Tibial nerve (tissue), 4 donors: ENCODE results near the gene MICAL2. TPM values are rescaled to one million over a fixed set of nuclear protein-coding genes. Genes with fewer than 3 reads are reported as not detected.

Source experiments
- DNase-seq, 2 donors: peaks; one replicate each; pipeline ENCODE4 v3.0.0-alpha.2; 2019; ENCODE audit warnings: low spot score in 2 of 2
- H3K27ac ChIP-seq, 4 donors: fragments of 200-600 bp; sonication (generic) in 3 of 4; one replicate each; pipeline ENCODE4 v1.5.1; 2017 to 2019; ENCODE audit warnings: mild to moderate bottlenecking in 1 of 4
- H3K27me3 ChIP-seq, 2 donors: fragments of 200-600 bp; sonication (generic) in 1 of 2; one replicate each; pipeline versions ENCODE4 v1.5.1 to v1.6.0; 2017 to 2019
- H3K36me3 ChIP-seq, 3 donors: fragments of 200-600 bp; sonication (generic); one replicate each; pipeline ENCODE4 v1.5.1; 2018 to 2019
- H3K4me1 ChIP-seq, 4 donors: fragments of 200-600 bp; sonication (generic) in 3 of 4; one replicate each; pipeline ENCODE4 v1.5.1; 2017 to 2019
- H3K4me3 ChIP-seq, 4 donors: fragments of 200-600 bp; sonication (generic) in 3 of 4; one replicate each; pipeline ENCODE4 v1.5.1; 2017 to 2019; ENCODE audit warnings: mild to moderate bottlenecking in 1 of 4, moderate library complexity in 1 of 4
- H3K9me3 ChIP-seq, 4 donors: fragments of 200-600 bp; sonication (generic) in 3 of 4; one replicate each; pipeline ENCODE4 v1.5.1; 2017 to 2019
- CTCF ChIP-seq, 5 experiments: fragments of 200-600 bp in 3 of 5; fragments of 450-650 bp in 2 of 5; sonication (generic) in 3 of 5; IDR thresholded peaks; one replicate each; pipeline ENCODE4 v1.5.1; 2016 to 2019; ENCODE audit warnings: antibody characterized with exemption in 5 of 5, mild to moderate bottlenecking in 3 of 5, moderate library complexity in 2 of 5
- EP300 ChIP-seq, 2 donors: sonication (generic); formaldehyde crosslinking; IDR thresholded peaks; one replicate each; pipeline ENCODE4 v1.6.1; 2017; ENCODE audit warnings: antibody characterized with exemption in 2 of 2, mild to moderate bottlenecking in 1 of 2
- POLR2A ChIP-seq, 2 donors: fragments of 450-650 bp; IDR thresholded peaks; one replicate each; pipeline ENCODE4 v1.6.1; 2017; ENCODE audit warnings: antibody characterized with exemption in 2 of 2, mild to moderate bottlenecking in 2 of 2, moderate library complexity in 2 of 2
- WGBS, 2 donors: methylation state at CpG; one replicate each; pipeline ENCODE4 v1.1.5; 2018; 5-methylcytosine and 5-hydroxymethylcytosine counted together
- total RNA-seq, 4 donors: library from RNA; depleted of rRNA; stranded (reverse); fragments of >200 nt; gene quantifications; one replicate each; pipeline ENCODE4 v1.1.0, GENCODE V29; 2016

The MICAL2 gene
- total RNA-seq, 4 donors from 2014 or later, result 87.0 to 136 (median 101) TPM

- 69 to 86% methylated on average over 2 of the region's 2 CpGs for WGBS, 2 donors
- TF ChIP-seq POLR2A (IDR thresholded peaks at IDR 0.05) (no peak), EP300 (IDR thresholded peaks at IDR 0.05) (no peak), CTCF (IDR thresholded peaks at IDR 0.05) (no peak)
- H3K4me1 ChIP-seq, result peaks cover 0 to 42% (median 14%) of the 10 kb centered on the region in 4 donors
- peak overlapping the region in 3 of 4 donors; percentile 18 to 95 (median 86) for H3K27ac ChIP-seq
- H3K4me3 ChIP-seq, result peak overlapping the region in 1 of 4 donors; percentile 15
- DNase-seq, result no peak
- H3K9me3 ChIP-seq, result no peaks in the 10 kb centered on the region
- no peaks in the 10 kb centered on the region for H3K36me3 ChIP-seq
- no peaks in the 10 kb centered on the region for H3K27me3 ChIP-seq
Measured at GRCh38 chr11:12112750-12113149, 2.4 kb downstream of the MICAL2 start.

GRCh38 chr11:12113294-12113693, 2.9 kb downstream of the MICAL2 start:
- Histone ChIP-seq H3K27ac (peak overlapping the region in 2 of 4 donors; percentile 86 to 95), H3K9me3 (no peaks in the 10 kb centered on the region), H3K27me3 (no peaks in the 10 kb centered on the region), H3K36me3 (no peaks in the 10 kb centered on the region), H3K4me1 (peaks cover 0 to 48% (median 17%) of the 10 kb centered on the region in 4 donors), H3K4me3 (peak overlapping the region in 1 of 4 donors; percentile 15)
- DNase-seq, result no peak
- 85% methylated on average over 8 of the region's 8 CpGs for WGBS, 2 donors
- no peak for TF ChIP-seq CTCF (IDR thresholded peaks at IDR 0.05)
- TF ChIP-seq EP300 (IDR thresholded peaks at IDR 0.05), result no peak
- TF ChIP-seq POLR2A (IDR thresholded peaks at IDR 0.05), result no peak

GRCh38 chr11:12114193-12115033, 4.0 kb downstream of the MICAL2 start:
- peaks cover 0 to 56% (median 22%) of the 10 kb centered on the region in 4 donors for H3K4me1 ChIP-seq
- peak overlapping the region in 3 of 4 donors; percentile 22 to 95 (median 74) for H3K27ac ChIP-seq
- H3K27me3 ChIP-seq, result no peaks in the 10 kb centered on the region
- no peak for TF ChIP-seq POLR2A (IDR thresholded peaks at IDR 0.05)
- peak in 1 of 2 donors; percentile 57 for TF ChIP-seq EP300 (IDR thresholded peaks at IDR 0.05)
- TF ChIP-seq CTCF (IDR thresholded peaks at IDR 0.05), result no peak
- H3K9me3 ChIP-seq, result no peaks in the 10 kb centered on the region
- H3K4me3 ChIP-seq, result peak overlapping the region in 1 of 4 donors; percentile 13
- H3K36me3 ChIP-seq, result no peaks in the 10 kb centered on the region
- WGBS, 2 donors, result 72 to 79% methylated on average over 21 of the region's 21 CpGs
- DNase-seq, result no peak

GRCh38 chr11:12116425-12117032, 6.1 kb downstream of the MICAL2 start:
- no peak for DNase-seq
- TF ChIP-seq POLR2A (IDR thresholded peaks at IDR 0.05) (no peak), CTCF (IDR thresholded peaks at IDR 0.05) (no peak), EP300 (IDR thresholded peaks at IDR 0.05) (no peak)
- WGBS, 2 donors, result 81 to 89% methylated on average over 9 of the region's 9 CpGs
- Histone ChIP-seq H3K9me3 (no peaks in the 10 kb centered on the region), H3K27me3 (no peaks in the 10 kb centered on the region), H3K4me3 (no peak overlapping the region), H3K4me1 (peaks cover 0 to 50% (median 20%) of the 10 kb centered on the region in 4 donors), H3K27ac (peak overlapping the region; percentile 38 to 88 (median 68)), H3K36me3 (no peaks in the 10 kb centered on the region)

- H3K27me3 ChIP-seq, result no peaks in the 10 kb centered on the region
- peak overlapping the region; percentile 51 to 88 (median 72) for H3K27ac ChIP-seq
- peaks cover 0 to 43% (median 16%) of the 10 kb centered on the region in 4 donors for H3K4me1 ChIP-seq
- DNase-seq, result no peak
- no peak overlapping the region for H3K4me3 ChIP-seq
- TF ChIP-seq EP300 (IDR thresholded peaks at IDR 0.05), result peak in 1 of 2 donors; percentile 89
- no peak for TF ChIP-seq POLR2A (IDR thresholded peaks at IDR 0.05)
- 63 to 69% methylated on average over 4 of the region's 4 CpGs for WGBS, 2 donors
- H3K36me3 ChIP-seq, result no peaks in the 10 kb centered on the region
- H3K9me3 ChIP-seq, result no peaks in the 10 kb centered on the region
Measured at GRCh38 chr11:12117200-12117599, 6.8 kb downstream of the MICAL2 start.
